IMR-90 (cell line): ENCODE measurements around the gene MRPL28. TPM values are rescaled to one million over a fixed set of nuclear protein-coding genes. Genes with fewer than 3 reads are reported as not detected.

Experiments
- ATAC-seq: fragments of 200-7000 bp; cut with Tn5 transposase; 2 replicates; pipeline ENCODE4 v1.9.1; 2020; ENCODE audit warnings: low read depth, mild to moderate bottlenecking, moderate library complexity
- BruUV-seq: library from RNA; stranded (reverse); fragments of 400-500 nt; replicated peaks from 2 replicates; lab custom pipeline; 2021; lab: Mats Ljungman, UMichigan
- CTCF ChIA-PET: fragments of 300-600 bp; formaldehyde crosslinking; extraction: SDS; loops from one replicate; lab custom pipeline; 2021; ENCODE audit warnings: antibody characterized with exemption; lab: Yijun Ruan, JAX
- POLR2A ChIA-PET: fragments of 300-600 bp; sonication (Branson Sonifier 250); formaldehyde crosslinking; loops from one replicate; lab custom pipeline; 2022; ENCODE audit warnings: antibody characterized with exemption; ENCODE audit not compliant: unreplicated experiment; lab: Charles Lee
- DNase-seq: peaks from one replicate; pipeline ENCODE4 v3.0.0; 2013
- H2AFZ ChIP-seq: replicated peaks from 2 replicates; pipeline ENCODE3; 2013; ENCODE audit warnings: low read length, mild to moderate bottlenecking; ENCODE audit not compliant: poor library complexity
- H2AK5ac ChIP-seq: 2 replicates; pipeline ENCODE4 v1.6.1; 2013; ENCODE audit warnings: low read depth, low read length, inconsistent platforms
- H2AK9ac ChIP-seq: replicated peaks from 2 replicates; pipeline ENCODE3; 2013; ENCODE audit warnings: mild to moderate bottlenecking, low read depth, low read length, moderate library complexity; ENCODE audit not compliant: poor library complexity
- H2BK120ac ChIP-seq: 2 replicates; pipeline ENCODE4 v1.6.1; 2013; ENCODE audit warnings: low read depth, low read length, inconsistent platforms
- H2BK15ac ChIP-seq: 3 replicates; pipeline ENCODE4 v1.6.1; 2013; ENCODE audit warnings: low read depth, low read length, inconsistent platforms
- H2BK20ac ChIP-seq: 2 replicates; pipeline ENCODE4 v1.6.1; 2013; ENCODE audit warnings: low read depth, mild to moderate bottlenecking, inconsistent platforms, low read length, moderate library complexity
- H2BK5ac ChIP-seq: 2 replicates; pipeline ENCODE4 v1.6.1; 2013; ENCODE audit warnings: mild to moderate bottlenecking, low read depth, low read length, inconsistent platforms; ENCODE audit not compliant: poor library complexity, severe bottlenecking
- H3K14ac ChIP-seq: replicated peaks from 2 replicates; pipeline ENCODE4 v1.6.1; 2013; ENCODE audit warnings: low read depth, low read length, inconsistent platforms
- H3K18ac ChIP-seq: 2 replicates; pipeline ENCODE4 v1.6.1; 2013; ENCODE audit warnings: low read depth, low read length, control low read depth
- H3K23ac ChIP-seq: 2 replicates; pipeline ENCODE4 v1.6.1; 2013; ENCODE audit warnings: low read depth, low read length, inconsistent platforms
- H3K27ac ChIP-seq: 2 replicates; pipeline ENCODE4 v1.5.1; 2013; ENCODE audit warnings: mild to moderate bottlenecking, control low read depth, low read length; ENCODE audit not compliant: insufficient read depth
- H3K27me3 ChIP-seq: 2 replicates; pipeline ENCODE4 v1.6.1; 2013; ENCODE audit warnings: low read length; ENCODE audit not compliant: control insufficient read depth, insufficient read depth
- H3K36me3 ChIP-seq: 2 replicates; pipeline ENCODE4 v1.6.1; 2013; ENCODE audit warnings: low read length, mixed read lengths; ENCODE audit not compliant: control insufficient read depth, insufficient read depth
- H3K4ac ChIP-seq: 2 replicates; pipeline ENCODE4 v1.6.1; 2013; ENCODE audit warnings: low read depth, low read length, inconsistent platforms
- H3K4me1 ChIP-seq: 2 replicates; pipeline ENCODE4 v1.6.1; 2013; ENCODE audit warnings: low read length, mixed read lengths; ENCODE audit not compliant: control insufficient read depth, insufficient read depth
- H3K4me2 ChIP-seq: 2 replicates; pipeline ENCODE4 v1.6.1; 2013; ENCODE audit warnings: low read depth, mild to moderate bottlenecking, control low read depth, low read length, moderate library complexity
- H3K4me3 ChIP-seq: 2 replicates; pipeline ENCODE4 v1.5.1; 2013; ENCODE audit warnings: low read depth, mild to moderate bottlenecking, control low read depth, low read length, moderate library complexity; ENCODE audit not compliant: insufficient read depth
- H3K56ac ChIP-seq: 2 replicates; pipeline ENCODE4 v1.6.1; 2013; ENCODE audit warnings: low read length, inconsistent platforms; ENCODE audit not compliant: insufficient read depth; ENCODE audit errors: extremely low read depth
- H3K79me1 ChIP-seq, 2 experiments: 2 replicates each; pipeline ENCODE4 v1.6.1; 2013; ENCODE audit warnings: low read length in 2 of 2, inconsistent platforms in 1 of 2, low read depth in 1 of 2
- H3K9ac ChIP-seq: 2 replicates; pipeline ENCODE4 v1.6.1; 2013; ENCODE audit warnings: low read depth, low read length, control low read depth
- H3K9me1 ChIP-seq: 2 replicates; pipeline ENCODE4 v1.6.1; 2013; ENCODE audit warnings: low read length, inconsistent platforms; ENCODE audit not compliant: insufficient read depth
- H3K9me3 ChIP-seq: 2 replicates; pipeline ENCODE4 v1.6.1; 2013; ENCODE audit warnings: low read length; ENCODE audit not compliant: control insufficient read depth, insufficient read depth
- H4K20me1 ChIP-seq: 2 replicates; pipeline ENCODE4 v1.6.1; 2013; ENCODE audit warnings: low read length, inconsistent platforms; ENCODE audit not compliant: insufficient read depth
- H4K5ac ChIP-seq: 2 replicates; pipeline ENCODE4 v1.6.1; 2013; ENCODE audit warnings: mild to moderate bottlenecking, low read depth, low read length, control low read depth
- H4K8ac ChIP-seq, 2 experiments: 2 replicates each; pipeline ENCODE4 v1.6.1; 2013; ENCODE audit warnings: low read depth in 2 of 2, low read length in 2 of 2, control low read depth in 1 of 2, inconsistent platforms in 1 of 2
- H4K91ac ChIP-seq: 2 replicates; pipeline ENCODE4 v1.6.1; 2013; ENCODE audit warnings: low read depth, low read length, inconsistent platforms; ENCODE audit not compliant: insufficient read depth
- MAFK ChIP-seq: IDR thresholded peaks from 2 replicates; pipeline ENCODE4 v1.6.1; 2012; ENCODE audit warnings: low read depth, low read length, improper control_type of control experiment
- RFX5 ChIP-seq: IDR thresholded peaks from 2 replicates; pipeline ENCODE4 v1.8.0; 2012; ENCODE audit warnings: low read depth, mild to moderate bottlenecking, low read length, moderate library complexity
- WGBS, 2 experiments: methylation state at CpG; one replicate each; pipeline versions ENCODE4 v1.1.5 to v1.1.7; 2013; ENCODE audit warnings: missing lambda C conversion rate in 2 of 2; ENCODE audit not compliant: insufficient read length in 1 of 2; ENCODE audit errors: extremely low coverage in 2 of 2; 5-methylcytosine and 5-hydroxymethylcytosine counted together
- dilution Hi-C: fragments of 300-500 bp; cut with HindIII; formaldehyde crosslinking; loops from one replicate; pipeline ENCODE4 v1.14.3; 2018; ENCODE audit warnings: low sequenced_read_pairs; ENCODE audit not compliant: unreplicated experiment
- in situ Hi-C: fragments of 300-500 bp; cut with MboI; formaldehyde crosslinking; loops from 3 replicates; pipeline ENCODE4 v1.14.3; 2019; ENCODE audit warnings: low sequenced_read_pairs, inconsistent platforms, mixed read lengths
- intact Hi-C: fragments of 100-400 bp; cut with micrococcal nuclease; formaldehyde crosslinking; loops from 2 replicates; pipeline ENCODE4 v1.10.0; 2022
- polyA plus RNA-seq, 3 experiments: library from polyadenylated mRNA; depleted of rRNA; stranded (reverse); fragments of >200 nt; gene quantifications; 2 replicates each; pipeline ENCODE4 v1.2.3, GENCODE V29; 2012; ENCODE audit warnings: low replicate concordance in 1 of 3
- total RNA-seq: library from RNA; depleted of rRNA; stranded (reverse); fragments of >200 nt; gene quantifications from 2 replicates; pipeline ENCODE4 v1.2.3, GENCODE V29; 2012

The MRPL28 gene
- total and polyA plus RNA-seq, 2 of the 4 experiments (the other 2 are of a cell fraction), result 104 to 181 TPM

- Histone ChIP-seq H4K5ac (no peak overlapping the region), H3K56ac (no peak overlapping the region), H2BK5ac (no peak overlapping the region), H3K27me3 (no peaks in the 10 kb centered on the region), H3K18ac (no peak overlapping the region), H4K91ac (no peak overlapping the region), H3K4me1 (no peaks in the 10 kb centered on the region), H3K4ac (no peak overlapping the region), H3K9ac (no peak overlapping the region), H3K36me3 (no peaks in the 10 kb centered on the region), H2AK5ac (no peak overlapping the region), H3K79me1 (no peaks in the 10 kb centered on the region), H3K4me2 (no peak overlapping the region), H2AK9ac (peak overlapping the region; percentile 52), H3K27ac (no peak overlapping the region), H3K23ac (no peak overlapping the region), H2BK20ac (no peak overlapping the region), H2AFZ (no peak overlapping the region), H3K14ac (no peak overlapping the region), H2BK120ac (no peak overlapping the region), H2BK15ac (no peak overlapping the region), H3K9me3 (no peaks in the 10 kb centered on the region), H4K8ac (no peak overlapping the region), H4K20me1 (no peaks in the 10 kb centered on the region), H3K4me3 (no peak overlapping the region), H3K9me1 (no peaks in the 10 kb centered on the region)
- WGBS, 2 experiments, result 90% methylated on average over 22 of the region's 47 CpGs; no CpG with 5 or more reads in 1 of the 2 experiments
- DNase-seq (no peak), ATAC-seq (no peak)
- POLR2A ChIA-PET, result no interaction called here
- dilution Hi-C loops (no loop called here), in situ Hi-C loops (no loop called here), intact Hi-C loops (no loop called here)
- TF ChIP-seq MAFK (no peak), RFX5 (no peak)
- no TSS peak for BruUV-seq
- CTCF ChIA-PET, result no interaction called here
Measured at GRCh38 chr16:359871-360697, 10.3 kb downstream of the MRPL28 start.
